ENCODE data around the gene PROS1. TPM values are rescaled to one million over a fixed set of nuclear protein-coding genes. Genes with fewer than 3 reads are reported as not detected.

PROS1 gene
- total RNA-seq, 2 experiments from 2014 or later = 0.09 TPM; not detected in 1

DNA sequence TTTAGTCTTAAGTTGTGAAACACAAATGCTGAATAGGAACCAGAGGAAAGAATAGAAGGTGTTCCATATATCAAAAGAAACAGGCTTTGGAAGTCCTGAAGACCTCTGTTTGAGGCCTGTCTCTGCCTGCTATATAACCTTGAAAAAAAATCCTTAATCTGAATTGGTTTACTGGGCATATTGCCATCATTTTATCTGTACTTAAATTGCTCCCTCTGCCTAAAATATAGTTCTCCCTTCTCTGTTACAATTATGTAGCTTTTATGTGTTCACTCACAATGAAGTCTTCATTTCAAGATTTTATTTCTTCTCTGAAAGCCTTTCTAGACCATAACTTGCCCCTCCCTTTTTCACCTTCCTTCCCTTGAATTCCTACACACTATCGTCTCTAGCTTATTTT lies 27.5 kb upstream of the PROS1 start:
- H3K36me3 ChIP-seq (ENCODE audit: insufficient read depth, low read length) = no peaks in the 10 kb centered on the region
- no peaks in the 10 kb centered on the region for H4K20me1 ChIP-seq (ENCODE audit: insufficient read depth, low read length)
- BruUV-seq (replicated peaks) = no TSS peak
- no peaks in the 10 kb centered on the region for H3K9me3 ChIP-seq (ENCODE audit: low read length)
- TF ChIP-seq EZH2phosphoT487 (IDR thresholded peaks at IDR 0.05; ENCODE audit: borderline replicate concordance, low read depth, low read length) = no peak
- TF ChIP-seq, protein P1, sequence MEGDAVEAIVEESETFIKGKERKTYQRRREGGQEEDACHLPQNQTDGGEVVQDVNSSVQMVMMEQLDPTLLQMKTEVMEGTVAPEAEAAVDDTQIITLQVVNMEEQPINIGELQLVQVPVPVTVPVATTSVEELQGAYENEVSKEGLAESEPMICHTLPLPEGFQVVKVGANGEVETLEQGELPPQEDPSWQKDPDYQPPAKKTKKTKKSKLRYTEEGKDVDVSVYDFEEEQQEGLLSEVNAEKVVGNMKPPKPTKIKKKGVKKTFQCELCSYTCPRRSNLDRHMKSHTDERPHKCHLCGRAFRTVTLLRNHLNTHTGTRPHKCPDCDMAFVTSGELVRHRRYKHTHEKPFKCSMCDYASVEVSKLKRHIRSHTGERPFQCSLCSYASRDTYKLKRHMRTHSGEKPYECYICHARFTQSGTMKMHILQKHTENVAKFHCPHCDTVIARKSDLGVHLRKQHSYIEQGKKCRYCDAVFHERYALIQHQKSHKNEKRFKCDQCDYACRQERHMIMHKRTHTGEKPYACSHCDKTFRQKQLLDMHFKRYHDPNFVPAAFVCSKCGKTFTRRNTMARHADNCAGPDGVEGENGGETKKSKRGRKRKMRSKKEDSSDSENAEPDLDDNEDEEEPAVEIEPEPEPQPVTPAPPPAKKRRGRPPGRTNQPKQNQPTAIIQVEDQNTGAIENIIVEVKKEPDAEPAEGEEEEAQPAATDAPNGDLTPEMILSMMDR (conservative IDR thresholded peaks at IDR 0.05; ENCODE audit: low read length) = no peak
- intact Hi-C loops (cut with micrococcal nuclease; ENCODE audit: unreplicated experiment) = loop anchor here (10.0 kb wide), 1 partner anchor 56 kb away; no protein-coding TSS in a partner anchor
- no peak for DNase-seq (ENCODE audit: low spot score)
- H3K4me2 ChIP-seq (ENCODE audit: low read length) = no peak overlapping the region
- no peak overlapping the region for H2AFZ ChIP-seq (ENCODE audit: low read length)
- no peaks in the 10 kb centered on the region for H3K4me1 ChIP-seq (ENCODE audit: insufficient read depth, low read length, poor library complexity, severe bottlenecking)
- no peaks in the 10 kb centered on the region for H3K9me2 ChIP-seq (ENCODE audit: insufficient read depth, low read length)
- ChIA-PET CTCF (ENCODE audit: unreplicated experiment) (no interaction called here), POLR2A (interaction anchor here (0.9 to 1.0 kb wide), 4 partner anchors 11 to 21 kb away, joined by 3 to 4 read pairs (median 3); partner anchors contain the start of gene ARL13B)
- no peak overlapping the region for H3K4me3 ChIP-seq (ENCODE audit: low read depth, low read length, poor library complexity, severe bottlenecking)
- no peaks in the 10 kb centered on the region for H3K79me2 ChIP-seq (ENCODE audit: insufficient read depth, low read depth, low read length)
- H3K27ac ChIP-seq (ENCODE audit: low read depth, low read length, poor library complexity, severe bottlenecking) = no peak overlapping the region

DNA sequence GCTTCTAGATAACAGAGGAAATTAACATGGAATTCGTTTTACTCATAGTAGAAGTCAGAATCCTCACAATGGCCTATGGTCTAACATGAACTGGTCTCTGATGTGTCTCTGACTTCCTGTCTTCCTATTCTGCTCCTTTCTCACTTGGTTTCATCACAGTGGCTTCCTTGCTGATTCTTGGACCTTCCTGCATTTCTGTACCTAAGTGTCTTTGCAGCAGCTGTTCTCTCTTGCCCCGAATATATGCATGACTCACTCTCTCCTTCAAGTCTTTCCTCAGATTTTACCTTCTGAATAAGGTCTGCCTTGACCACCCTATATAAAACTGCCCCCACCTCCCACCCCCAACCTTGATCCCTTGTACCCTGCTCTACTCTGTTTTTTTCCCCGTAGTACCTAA lies 20.4 kb upstream of the PROS1 start:
- Histone ChIP-seq H2AFZ (ENCODE audit: low read length) (no peak overlapping the region), H3K4me3 (ENCODE audit: low read depth, low read length, poor library complexity, severe bottlenecking) (no peak overlapping the region), H3K36me3 (ENCODE audit: insufficient read depth, low read length) (no peaks in the 10 kb centered on the region), H3K4me2 (ENCODE audit: low read length) (no peak overlapping the region), H4K20me1 (ENCODE audit: insufficient read depth, low read length) (no peaks in the 10 kb centered on the region), H3K9me2 (ENCODE audit: insufficient read depth, low read length) (no peaks in the 10 kb centered on the region), H3K79me2 (ENCODE audit: insufficient read depth, low read depth, low read length) (no peaks in the 10 kb centered on the region), H3K4me1 (ENCODE audit: insufficient read depth, low read length, poor library complexity, severe bottlenecking) (no peaks in the 10 kb centered on the region), H3K9me3 (ENCODE audit: low read length) (no peaks in the 10 kb centered on the region), H3K27ac (ENCODE audit: low read depth, low read length, poor library complexity, severe bottlenecking) (no peak overlapping the region)
- ChIA-PET CTCF (ENCODE audit: unreplicated experiment) (no interaction called here), POLR2A (interaction anchor here (0.6 to 1.8 kb wide), 3 partner anchors 13 to 678 kb away, joined by 3 to 7 read pairs (median 3); no protein-coding TSS in a partner anchor)
- no peak for TF ChIP-seq EZH2phosphoT487 (IDR thresholded peaks at IDR 0.05; ENCODE audit: borderline replicate concordance, low read depth, low read length)
- TF ChIP-seq, protein P1 (conservative IDR thresholded peaks at IDR 0.05; ENCODE audit: low read length) = no peak
- intact Hi-C loops (cut with micrococcal nuclease; ENCODE audit: unreplicated experiment) = no loop called here
- BruUV-seq (replicated peaks) = no TSS peak
- no peak for DNase-seq (ENCODE audit: low spot score)

DNA sequence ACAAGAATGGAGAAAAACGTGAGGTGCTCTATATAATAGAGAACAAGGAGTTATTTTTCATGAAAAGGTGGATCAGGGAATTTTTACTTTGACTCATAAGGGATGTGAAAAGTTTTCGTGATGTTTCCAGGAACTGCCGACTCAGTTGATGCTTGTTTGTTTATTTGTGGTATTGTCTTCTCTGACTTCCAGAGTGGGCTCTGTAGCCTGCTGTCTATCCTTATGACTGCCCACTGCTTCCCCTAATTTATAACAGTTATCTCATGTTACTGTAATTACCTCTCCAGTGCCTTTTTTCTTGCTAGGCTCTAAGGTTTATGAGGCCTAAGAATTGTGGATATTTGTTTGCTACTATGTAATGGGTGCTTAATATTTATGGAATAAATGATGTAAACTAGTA lies 18.5 kb upstream of the PROS1 start:
- H3K9me2 ChIP-seq (ENCODE audit: insufficient read depth, low read length) = no peaks in the 10 kb centered on the region
- TF ChIP-seq, protein P1 (conservative IDR thresholded peaks at IDR 0.05; ENCODE audit: low read length) = no peak
- no peak for TF ChIP-seq EZH2phosphoT487 (IDR thresholded peaks at IDR 0.05; ENCODE audit: borderline replicate concordance, low read depth, low read length)
- CTCF ChIA-PET (ENCODE audit: unreplicated experiment) = no interaction called here
- intact Hi-C loops (cut with micrococcal nuclease; ENCODE audit: unreplicated experiment) = no loop called here
- POLR2A ChIA-PET = interaction anchor here (1.7 kb wide), 1 partner anchor 15 kb away, joined by 4 read pairs; no protein-coding TSS in a partner anchor
- H3K4me1 ChIP-seq (ENCODE audit: insufficient read depth, low read length, poor library complexity, severe bottlenecking) = no peaks in the 10 kb centered on the region
- H3K9me3 ChIP-seq (ENCODE audit: low read length) = no peaks in the 10 kb centered on the region
- no peaks in the 10 kb centered on the region for H4K20me1 ChIP-seq (ENCODE audit: insufficient read depth, low read length)
- BruUV-seq (replicated peaks) = no TSS peak
- H3K79me2 ChIP-seq (ENCODE audit: insufficient read depth, low read depth, low read length) = no peaks in the 10 kb centered on the region
- no peak overlapping the region for H2AFZ ChIP-seq (ENCODE audit: low read length)
- H3K36me3 ChIP-seq (ENCODE audit: insufficient read depth, low read length) = no peaks in the 10 kb centered on the region
- H3K27ac ChIP-seq (ENCODE audit: low read depth, low read length, poor library complexity, severe bottlenecking) = no peak overlapping the region
- H3K4me3 ChIP-seq (ENCODE audit: low read depth, low read length, poor library complexity, severe bottlenecking) = no peak overlapping the region
- DNase-seq (ENCODE audit: low spot score) = no peak
- H3K4me2 ChIP-seq (ENCODE audit: low read length) = no peak overlapping the region
